ENCODE measurements around the gene SLITRK2.

SLITRK2 gene

DNA sequence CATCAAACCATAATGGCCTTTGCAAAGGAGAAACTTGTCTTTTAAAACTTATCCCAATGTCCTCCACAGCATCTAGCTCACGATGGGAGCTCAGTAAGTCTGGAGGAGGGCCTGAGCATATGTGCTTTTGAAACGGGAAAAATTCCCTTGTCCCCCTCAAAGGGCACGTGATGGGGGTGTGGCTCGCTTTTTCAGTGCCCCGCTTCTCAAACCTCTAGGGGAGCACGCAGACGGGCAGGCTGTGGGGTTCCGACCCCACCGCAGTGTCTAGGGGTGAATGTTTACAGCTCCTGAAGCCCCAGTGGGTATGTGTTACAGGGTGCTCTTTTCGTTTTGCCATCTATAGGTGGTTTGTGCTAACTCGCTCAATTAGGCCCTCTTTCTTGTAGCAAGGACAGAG is 31.2 kb downstream of the SLITRK2 start:
- ChIA-PET POLR2A (no interaction called here), CTCF (no interaction called here)
- TF ChIP-seq, protein P1, sequence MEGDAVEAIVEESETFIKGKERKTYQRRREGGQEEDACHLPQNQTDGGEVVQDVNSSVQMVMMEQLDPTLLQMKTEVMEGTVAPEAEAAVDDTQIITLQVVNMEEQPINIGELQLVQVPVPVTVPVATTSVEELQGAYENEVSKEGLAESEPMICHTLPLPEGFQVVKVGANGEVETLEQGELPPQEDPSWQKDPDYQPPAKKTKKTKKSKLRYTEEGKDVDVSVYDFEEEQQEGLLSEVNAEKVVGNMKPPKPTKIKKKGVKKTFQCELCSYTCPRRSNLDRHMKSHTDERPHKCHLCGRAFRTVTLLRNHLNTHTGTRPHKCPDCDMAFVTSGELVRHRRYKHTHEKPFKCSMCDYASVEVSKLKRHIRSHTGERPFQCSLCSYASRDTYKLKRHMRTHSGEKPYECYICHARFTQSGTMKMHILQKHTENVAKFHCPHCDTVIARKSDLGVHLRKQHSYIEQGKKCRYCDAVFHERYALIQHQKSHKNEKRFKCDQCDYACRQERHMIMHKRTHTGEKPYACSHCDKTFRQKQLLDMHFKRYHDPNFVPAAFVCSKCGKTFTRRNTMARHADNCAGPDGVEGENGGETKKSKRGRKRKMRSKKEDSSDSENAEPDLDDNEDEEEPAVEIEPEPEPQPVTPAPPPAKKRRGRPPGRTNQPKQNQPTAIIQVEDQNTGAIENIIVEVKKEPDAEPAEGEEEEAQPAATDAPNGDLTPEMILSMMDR (IDR thresholded peaks at IDR 0.05; ENCODE audit: insufficient read depth, low read length, missing control alignments) = no peak
- no peak overlapping the region for H3K4me3 ChIP-seq (ENCODE audit: low read depth, low read length)
- no peak for DNase-seq (ENCODE audit: low read depth, low spot score)

DNA sequence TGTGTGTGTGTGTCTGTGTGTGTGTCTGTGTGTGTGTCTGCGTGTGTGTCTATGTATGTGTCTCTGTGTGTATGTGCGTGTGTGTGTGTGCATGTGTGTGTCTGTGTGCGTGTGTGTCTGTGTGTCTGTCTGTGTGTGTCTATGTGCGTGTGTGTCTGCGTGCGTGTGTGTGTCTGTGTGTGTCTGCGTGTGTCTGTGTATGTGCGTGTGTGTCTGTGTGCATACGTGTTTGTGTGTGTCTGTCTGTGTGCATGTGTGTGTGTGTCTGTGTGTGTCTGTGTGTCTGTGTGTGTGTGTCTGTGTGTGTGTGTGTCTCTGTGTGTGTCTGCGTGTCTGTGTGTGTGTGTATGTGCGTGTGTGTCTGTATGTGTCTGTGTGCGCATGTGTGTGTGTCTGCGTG is 35.6 kb downstream of the SLITRK2 start:
- POLR2A ChIA-PET = no interaction called here
- no peak overlapping the region for H3K4me3 ChIP-seq (ENCODE audit: low read depth, low read length)
- DNase-seq (ENCODE audit: low read depth, low spot score) = no peak
- CTCF ChIA-PET = no interaction called here
- TF ChIP-seq, protein P1 (IDR thresholded peaks at IDR 0.05; ENCODE audit: insufficient read depth, low read length, missing control alignments) = no peak

DNA sequence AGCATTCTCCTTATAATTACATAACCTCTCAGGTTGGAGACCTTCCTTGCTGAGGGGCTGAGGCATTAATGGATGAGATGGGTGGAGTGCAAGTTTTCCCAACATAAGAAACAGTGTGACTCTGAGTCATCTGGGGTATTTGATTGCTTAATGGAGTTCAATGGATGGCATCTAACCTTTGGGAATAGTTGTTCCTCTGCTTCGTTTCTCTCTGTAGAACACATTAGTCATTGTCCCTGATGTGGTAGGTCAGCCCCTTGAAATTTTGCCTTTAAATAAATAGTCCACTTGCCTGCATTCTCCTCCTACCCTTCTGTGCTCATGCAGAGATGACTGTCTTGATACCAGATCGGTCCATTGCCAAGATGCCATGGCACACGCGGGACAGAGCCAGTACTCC is 38.6 kb downstream of the SLITRK2 start:
- no peak overlapping the region for H3K4me3 ChIP-seq (ENCODE audit: low read depth, low read length)
- TF ChIP-seq, protein P1 (IDR thresholded peaks at IDR 0.05; ENCODE audit: insufficient read depth, low read length, missing control alignments) = no peak
- ChIA-PET CTCF (no interaction called here), POLR2A (no interaction called here)
- DNase-seq (ENCODE audit: low read depth, low spot score) = no peak

DNA sequence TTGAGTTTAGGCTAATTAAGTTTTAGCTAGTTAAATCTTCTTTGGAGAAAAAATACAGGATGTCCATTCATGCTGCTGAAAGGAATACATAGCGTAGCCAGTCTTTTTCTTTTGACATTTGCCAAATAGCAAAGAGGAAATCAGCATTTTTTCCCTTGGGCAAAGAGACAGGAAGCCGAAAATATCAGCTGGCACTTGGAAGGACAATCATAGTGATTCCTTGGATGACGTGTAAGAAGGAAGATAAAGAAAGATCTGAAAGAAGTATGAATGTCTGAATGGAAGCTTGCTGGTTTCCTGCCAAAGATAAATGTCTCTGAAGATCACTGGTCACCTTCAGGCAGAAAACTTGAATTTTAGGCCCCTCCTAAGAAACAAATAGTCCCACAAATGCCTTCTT is 44.2 kb downstream of the SLITRK2 start:
- TF ChIP-seq, protein P1 (IDR thresholded peaks at IDR 0.05; ENCODE audit: insufficient read depth, low read length, missing control alignments) = no peak
- H3K4me3 ChIP-seq (ENCODE audit: low read depth, low read length) = no peak overlapping the region
- POLR2A ChIA-PET = no interaction called here
- no peak for DNase-seq (ENCODE audit: low read depth, low spot score)
- CTCF ChIA-PET = no interaction called here

DNA sequence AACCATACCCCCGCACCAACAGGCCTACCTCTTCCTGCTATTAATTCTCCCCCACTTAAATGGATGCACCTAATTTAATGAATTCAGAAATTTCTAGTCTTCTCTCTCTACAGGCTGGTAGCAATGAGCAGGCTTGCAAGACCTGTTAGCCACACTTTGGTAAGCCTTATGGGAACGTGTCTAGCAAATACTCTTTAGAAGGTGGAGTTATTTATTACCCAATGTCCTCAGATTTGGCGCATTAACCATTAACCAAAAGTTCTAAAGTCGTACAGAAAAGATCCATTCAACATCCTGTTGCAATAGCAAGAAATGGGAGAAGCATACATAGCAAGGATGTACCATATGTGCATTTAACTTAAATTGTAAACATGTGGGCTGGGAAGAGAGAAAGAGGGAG is 47.5 kb downstream of the SLITRK2 start:
- POLR2A ChIA-PET = no interaction called here
- no peak for DNase-seq (ENCODE audit: low read depth, low spot score)
- CTCF ChIA-PET = no interaction called here
- H3K4me3 ChIP-seq (ENCODE audit: low read depth, low read length) = no peak overlapping the region
- TF ChIP-seq, protein P1 (IDR thresholded peaks at IDR 0.05; ENCODE audit: insufficient read depth, low read length, missing control alignments) = no peak
